Measurements from ENCODE around the gene ALKBH2.

ALKBH2 gene

GRCh38 chr12:109093022-109093918 lies at the start of gene ALKBH2:
TSS of gene ALKBH2 (minus strand) at chr12:109093472. CDS start at chr12:109092786, 686 bp downstream.
- DNase-seq, result peak; percentile 96

- no peak for DNase-seq
Measured at GRCh38 chr12:109140560-109140959, 47.3 kb upstream of the ALKBH2 start.

- no peak for DNase-seq
Measured at GRCh38 chr12:109139791-109140190, 46.5 kb upstream of the ALKBH2 start.

GRCh38 chr12:109139360-109139759 lies 46.1 kb upstream of the ALKBH2 start:
- DNase-seq, result no peak

GRCh38 chr12:109137055-109137454 lies 43.8 kb upstream of the ALKBH2 start:
- DNase-seq, result no peak

- DNase-seq, result no peak
Measured at GRCh38 chr12:109134186-109134917, 41.1 kb upstream of the ALKBH2 start.

- DNase-seq, result peak; percentile 29
Measured at GRCh38 chr12:109131154-109132050, 38.1 kb upstream of the ALKBH2 start.

- no peak for DNase-seq
Measured at GRCh38 chr12:109130297-109131153, 37.3 kb upstream of the ALKBH2 start.

- no peak for DNase-seq
Measured at GRCh38 chr12:109127533-109128242, 34.4 kb upstream of the ALKBH2 start.

GRCh38 chr12:109126784-109127183 lies 33.5 kb upstream of the ALKBH2 start:
- no peak for DNase-seq

- DNase-seq, result no peak
Measured at GRCh38 chr12:109125791-109126190, 32.5 kb upstream of the ALKBH2 start.

GRCh38 chr12:109124878-109125648 lies 31.8 kb upstream of the ALKBH2 start:
- DNase-seq, result no peak

GRCh38 chr12:109121346-109121880 lies 28.1 kb upstream of the ALKBH2 start:
- no peak for DNase-seq

- DNase-seq, result no peak
Measured at GRCh38 chr12:109120557-109120956, 27.3 kb upstream of the ALKBH2 start.

- no peak for DNase-seq
Measured at GRCh38 chr12:109120095-109120494, 26.8 kb upstream of the ALKBH2 start.

- DNase-seq, result no peak
Measured at GRCh38 chr12:109116611-109116949, 23.3 kb upstream of the ALKBH2 start.

GRCh38 chr12:109115758-109116610 lies 22.7 kb upstream of the ALKBH2 start, which contains the start of gene ACACB:
TSS of gene ACACB (plus strand) at chr12:109116587. CDS start at chr12:109139406, 22,819 bp downstream.
- DNase-seq, result no peak

- no peak for DNase-seq
Measured at GRCh38 chr12:109115404-109115757, 22.1 kb upstream of the ALKBH2 start.

GRCh38 chr12:109114644-109115043 lies 21.4 kb upstream of the ALKBH2 start:
- DNase-seq, result no peak

Data from RPMI8226 (cell line).